Neural progenitor cell (in vitro differentiated cells): ENCODE data around the gene TXNDC17. TPM values are rescaled to one million over a fixed set of nuclear protein-coding genes. Genes with fewer than 3 reads are reported as not detected.
"Not testable (repeated sequence)": the region's sequence is repeated elsewhere in the genome, so short reads cannot be mapped to it uniquely, and the experiment has no call there.

Source experiments
- DNase-seq: peaks from one replicate; pipeline ENCODE4 v3.0.0-alpha.2; 2016; ENCODE audit warnings: low spot score
- H2AFZ ChIP-seq: fragments of 200-600 bp; sonication (generic); replicated peaks from 2 replicates; pipeline ENCODE4 v1.6.1; 2016; ENCODE audit warnings: antibody characterized with exemption
- H3F3A ChIP-seq: fragments of 200-600 bp; sonication (generic); 2 replicates; pipeline ENCODE4 v1.6.1; 2016; ENCODE audit warnings: antibody characterized with exemption, low read depth
- H3K27ac ChIP-seq: fragments of 200-600 bp; sonication (generic); 2 replicates; pipeline ENCODE4 v1.5.1; 2016; ENCODE audit warnings: mild to moderate bottlenecking
- H3K27me3 ChIP-seq: fragments of 200-600 bp; sonication (generic); 2 replicates; pipeline ENCODE4 v1.6.1; 2016; ENCODE audit warnings: mild to moderate bottlenecking, moderate library complexity
- H3K36me3 ChIP-seq: fragments of 200-600 bp; sonication (generic); 2 replicates; pipeline ENCODE4 v1.5.1; 2016
- H3K4me1 ChIP-seq: fragments of 200-600 bp; sonication (generic); 2 replicates; pipeline ENCODE4 v1.6.1; 2016; ENCODE audit warnings: mixed run types
- H3K4me2 ChIP-seq: fragments of 200-600 bp; sonication (generic); 2 replicates; pipeline ENCODE4 v1.6.1; 2016
- H3K4me3 ChIP-seq: fragments of 200-600 bp; sonication (generic); 2 replicates; pipeline ENCODE4 v1.5.1; 2016
- H3K79me2 ChIP-seq: fragments of 200-600 bp; sonication (generic); 2 replicates; pipeline ENCODE4 v1.6.1; 2016; ENCODE audit warnings: low read depth
- H3K9ac ChIP-seq: fragments of 200-600 bp; sonication (generic); 2 replicates; pipeline ENCODE4 v1.6.1; 2016
- H3K9me3 ChIP-seq: fragments of 200-600 bp; sonication (generic); 2 replicates; pipeline ENCODE4 v1.5.1; 2016; ENCODE audit warnings: low read depth
- H4K20me1 ChIP-seq: fragments of 200-600 bp; sonication (generic); 2 replicates; pipeline ENCODE4 v1.6.1; 2016; ENCODE audit warnings: low read depth
- H3K27ac Mint-ChIP-seq: 3 replicates; pipeline ENCODE4 v1.8.0; 2021; ENCODE audit warnings: mixed read lengths
- H3K27me3 Mint-ChIP-seq: 2 replicates; pipeline ENCODE4 v1.8.0; 2022; ENCODE audit warnings: low read depth, mild to moderate bottlenecking, inconsistent platforms, moderate library complexity, mixed read lengths; ENCODE audit not compliant: insufficient read depth
- H3K36me3 Mint-ChIP-seq: 3 replicates; pipeline ENCODE4 v1.8.0; 2021; ENCODE audit warnings: mixed read lengths
- H3K4me1 Mint-ChIP-seq: 3 replicates; pipeline ENCODE4 v1.8.0; 2021; ENCODE audit warnings: mixed read lengths
- H3K4me3 Mint-ChIP-seq: 3 replicates; pipeline ENCODE4 v1.8.0; 2021; ENCODE audit warnings: mild to moderate bottlenecking, moderate library complexity, mixed read lengths
- H3K9me3 Mint-ChIP-seq: 3 replicates; pipeline ENCODE4 v1.8.0; 2020; ENCODE audit warnings: mixed read lengths
- EZH2 ChIP-seq: fragments of 200-600 bp; sonication (generic); IDR thresholded peaks from 2 replicates; pipeline ENCODE4 v1.6.1; 2017; ENCODE audit warnings: antibody characterized with exemption, mild to moderate bottlenecking, moderate library complexity
- EZH2phosphoT487 ChIP-seq: fragments of 200-600 bp; sonication (generic); IDR thresholded peaks from 2 replicates; pipeline ENCODE4 v1.6.1; 2017; ENCODE audit warnings: antibody characterized with exemption
- total RNA-seq: library from RNA; depleted of rRNA; stranded (reverse); fragments of >200 nt; gene quantifications from 2 replicates; pipeline ENCODE4 v1.2.3, GENCODE V29; 2015; ENCODE audit warnings: low replicate concordance
- TF ChIP-seq, protein P1 (sequence below): fragments of 200-600 bp; sonication (generic); IDR thresholded peaks from 2 replicates; pipeline ENCODE4 v1.5.1; 2017; ENCODE audit warnings: antibody characterized with exemption, mild to moderate bottlenecking

Gene TXNDC17
- total RNA-seq, 1 donor from 2014 or later, result 175 TPM

DNA sequence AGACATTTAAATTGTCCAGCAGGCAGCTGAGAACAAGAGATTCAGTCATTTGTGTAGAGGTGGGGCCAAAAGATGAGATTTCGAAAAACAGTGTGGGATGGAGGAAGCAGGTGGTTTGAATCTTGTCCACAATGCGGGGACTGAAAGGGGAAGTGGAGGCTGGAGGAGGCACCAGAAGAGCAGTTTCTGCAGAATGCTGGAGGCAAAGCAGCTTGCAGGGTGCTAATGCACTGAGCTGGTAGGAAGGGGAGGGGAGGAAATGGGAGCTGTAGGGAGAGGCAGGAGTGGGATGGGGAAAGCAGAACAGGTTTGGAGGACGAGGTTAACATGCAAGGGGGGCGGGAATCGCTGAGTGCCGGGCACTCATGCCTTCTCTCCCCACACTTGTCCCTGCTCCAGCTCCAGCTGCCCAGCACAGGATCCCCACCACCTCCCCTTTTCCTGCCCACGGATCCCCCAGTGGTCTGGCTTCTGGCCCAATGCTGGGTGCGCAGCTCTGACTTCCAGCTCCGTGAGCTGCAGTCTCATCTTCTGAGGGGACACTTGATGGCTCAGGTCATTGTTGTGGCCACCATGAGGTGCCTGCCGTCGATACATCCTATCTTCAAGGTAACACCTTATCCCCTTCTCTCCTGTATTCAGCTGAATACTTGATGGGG, 20.1 kb downstream of the TXNDC17 start:
- Mint-ChIP-seq H3K27ac (no peak overlapping the region), H3K36me3 (peaks cover 1% of the 10 kb centered on the region), H3K27me3 (peaks cover 40% of the 10 kb centered on the region), H3K9me3 (peaks cover 2% of the 10 kb centered on the region), H3K4me1 (peaks cover 3% of the 10 kb centered on the region), H3K4me3 (no peak overlapping the region)
- H2AFZ ChIP-seq, result no peak overlapping the region
- H3K27me3 ChIP-seq, result peaks cover 56% of the 10 kb centered on the region
- H3K79me2 ChIP-seq, result no peaks in the 10 kb centered on the region
- no peak overlapping the region for H3K4me3 ChIP-seq
- no peaks in the 10 kb centered on the region for H3K9me3 ChIP-seq
- no peaks in the 10 kb centered on the region for H4K20me1 ChIP-seq
- H3K36me3 ChIP-seq, result no peaks in the 10 kb centered on the region
- peaks cover 2% of the 10 kb centered on the region for H3F3A ChIP-seq
- no peak overlapping the region for H3K4me2 ChIP-seq
- no peak for DNase-seq
- H3K4me1 ChIP-seq, result no peaks in the 10 kb centered on the region
- H3K27ac ChIP-seq, result no peak overlapping the region
- TF ChIP-seq EZH2phosphoT487, result no peak
- TF ChIP-seq EZH2, result no peak
- TF ChIP-seq, protein P1, sequence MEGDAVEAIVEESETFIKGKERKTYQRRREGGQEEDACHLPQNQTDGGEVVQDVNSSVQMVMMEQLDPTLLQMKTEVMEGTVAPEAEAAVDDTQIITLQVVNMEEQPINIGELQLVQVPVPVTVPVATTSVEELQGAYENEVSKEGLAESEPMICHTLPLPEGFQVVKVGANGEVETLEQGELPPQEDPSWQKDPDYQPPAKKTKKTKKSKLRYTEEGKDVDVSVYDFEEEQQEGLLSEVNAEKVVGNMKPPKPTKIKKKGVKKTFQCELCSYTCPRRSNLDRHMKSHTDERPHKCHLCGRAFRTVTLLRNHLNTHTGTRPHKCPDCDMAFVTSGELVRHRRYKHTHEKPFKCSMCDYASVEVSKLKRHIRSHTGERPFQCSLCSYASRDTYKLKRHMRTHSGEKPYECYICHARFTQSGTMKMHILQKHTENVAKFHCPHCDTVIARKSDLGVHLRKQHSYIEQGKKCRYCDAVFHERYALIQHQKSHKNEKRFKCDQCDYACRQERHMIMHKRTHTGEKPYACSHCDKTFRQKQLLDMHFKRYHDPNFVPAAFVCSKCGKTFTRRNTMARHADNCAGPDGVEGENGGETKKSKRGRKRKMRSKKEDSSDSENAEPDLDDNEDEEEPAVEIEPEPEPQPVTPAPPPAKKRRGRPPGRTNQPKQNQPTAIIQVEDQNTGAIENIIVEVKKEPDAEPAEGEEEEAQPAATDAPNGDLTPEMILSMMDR, result no peak
- H3K9ac ChIP-seq, result no peak overlapping the region

DNA sequence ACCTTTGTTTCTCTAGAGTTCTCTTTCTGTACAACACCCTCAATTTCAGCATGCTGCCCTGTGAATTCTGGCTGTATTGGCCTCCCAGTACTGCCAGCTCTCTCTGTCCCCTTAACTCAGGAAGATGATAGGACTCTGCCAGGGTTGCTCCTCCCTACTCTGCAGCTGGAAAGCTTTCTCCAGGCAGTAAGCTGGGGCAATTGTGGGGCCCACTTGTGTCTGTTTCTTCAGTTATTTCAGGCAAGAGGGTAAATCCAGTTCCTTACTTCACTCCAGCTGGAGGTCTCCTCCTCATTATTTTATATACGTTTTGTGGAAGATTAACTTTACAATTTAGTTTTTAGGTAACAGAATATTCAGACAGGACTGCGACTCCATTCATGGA, 20.6 kb downstream of the TXNDC17 start:
- H3K79me2 ChIP-seq, result no peaks in the 10 kb centered on the region
- no peak overlapping the region for H2AFZ ChIP-seq
- peaks cover 51% of the 10 kb centered on the region for H3K27me3 ChIP-seq
- peaks cover 39% of the 10 kb centered on the region for H3K27me3 Mint-ChIP-seq
- H3K27ac Mint-ChIP-seq, result no peak overlapping the region
- no peak overlapping the region for H3K4me3 Mint-ChIP-seq
- H3K4me2 ChIP-seq, result no peak overlapping the region
- peaks cover 2% of the 10 kb centered on the region for H3K9me3 Mint-ChIP-seq
- H3K9me3 ChIP-seq, result no peaks in the 10 kb centered on the region
- H4K20me1 ChIP-seq, result no peaks in the 10 kb centered on the region
- H3K36me3 ChIP-seq, result no peaks in the 10 kb centered on the region
- TF ChIP-seq, protein P1, result no peak
- TF ChIP-seq EZH2 (no peak), EZH2phosphoT487 (no peak)
- no peak overlapping the region for H3K9ac ChIP-seq
- DNase-seq, result no peak
- H3K4me3 ChIP-seq, result no peak overlapping the region
- no peak overlapping the region for H3K27ac ChIP-seq
- H3F3A ChIP-seq, result no peaks in the 10 kb centered on the region
- peaks cover 1% of the 10 kb centered on the region for H3K36me3 Mint-ChIP-seq
- peaks cover 4% of the 10 kb centered on the region for H3K4me1 Mint-ChIP-seq
- no peaks in the 10 kb centered on the region for H3K4me1 ChIP-seq

DNA sequence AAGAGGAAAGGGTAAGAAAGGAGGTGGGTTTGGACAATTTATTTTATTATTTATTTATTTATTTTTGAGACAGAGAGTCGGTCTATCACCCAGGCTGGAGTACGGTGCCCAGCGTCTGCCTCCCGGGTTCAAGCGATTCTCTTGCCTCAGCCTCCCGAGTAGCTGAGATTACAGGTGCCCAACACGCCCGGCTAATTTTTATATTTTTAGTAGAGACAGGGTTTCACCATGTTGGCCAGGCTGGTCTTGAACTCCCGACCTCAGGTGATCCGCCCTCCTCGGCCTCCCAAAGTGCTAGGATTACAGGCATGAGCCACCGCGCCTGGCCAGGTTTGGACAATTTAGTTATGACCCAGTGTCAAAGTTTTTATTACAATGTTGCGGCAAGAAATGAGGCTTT, 22.3 kb downstream of the TXNDC17 start:
- H3K4me1 Mint-ChIP-seq, H3K79me2 ChIP-seq, H4K20me1 ChIP-seq, H3K4me3 Mint-ChIP-seq, H3K4me3 ChIP-seq, H3K9ac ChIP-seq, H3K36me3 Mint-ChIP-seq, H3F3A ChIP-seq, H3K4me2 ChIP-seq, H3K4me1 ChIP-seq, H3K27ac ChIP-seq, H3K27ac Mint-ChIP-seq, H3K36me3 ChIP-seq, H3K9me3 Mint-ChIP-seq, H3K9me3 ChIP-seq, DNase-seq, H2AFZ ChIP-seq: not testable (repeated sequence)
- H3K27me3 ChIP-seq, result peaks cover 34% of the 10 kb centered on the region
- peaks cover 27% of the 10 kb centered on the region for H3K27me3 Mint-ChIP-seq

DNA sequence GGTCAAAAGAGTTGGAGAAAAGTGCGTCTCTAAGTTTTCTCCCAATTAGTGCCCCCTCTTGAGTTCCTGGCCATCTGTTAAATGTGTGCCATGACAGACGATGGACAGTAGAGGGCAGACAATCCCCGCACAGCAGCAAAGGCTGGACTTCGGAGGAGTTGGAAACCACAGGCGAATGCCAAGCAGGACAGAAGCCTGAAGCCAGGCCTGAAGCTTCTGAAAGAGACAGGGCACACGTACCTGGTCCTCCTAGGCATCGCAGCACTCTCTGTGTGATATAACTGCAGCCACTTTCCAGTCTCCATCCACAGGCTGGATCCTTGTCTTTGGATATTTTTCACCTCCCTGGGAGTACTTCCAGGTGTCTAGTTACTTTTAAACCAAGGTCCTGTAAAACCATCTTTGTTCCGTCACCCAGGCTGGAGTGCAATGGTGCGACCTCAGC, 25.2 kb downstream of the TXNDC17 start:
- Mint-ChIP-seq H3K27ac (no peak overlapping the region), H3K36me3 (no peaks in the 10 kb centered on the region), H3K4me1 (peaks cover 4% of the 10 kb centered on the region), H3K4me3 (no peak overlapping the region), H3K9me3 (no peaks in the 10 kb centered on the region), H3K27me3 (peaks cover 14% of the 10 kb centered on the region)
- H3K4me2 ChIP-seq, result no peak overlapping the region
- H4K20me1 ChIP-seq, result no peaks in the 10 kb centered on the region
- DNase-seq, result peak; percentile 86
- no peaks in the 10 kb centered on the region for H3F3A ChIP-seq
- H3K9ac ChIP-seq, result no peak overlapping the region
- no peaks in the 10 kb centered on the region for H3K9me3 ChIP-seq
- no peaks in the 10 kb centered on the region for H3K36me3 ChIP-seq
- no peak for TF ChIP-seq EZH2phosphoT487
- TF ChIP-seq EZH2, result no peak
- TF ChIP-seq, protein P1, result peak; percentile 95
- no peaks in the 10 kb centered on the region for H3K79me2 ChIP-seq
- no peaks in the 10 kb centered on the region for H3K4me1 ChIP-seq
- no peak overlapping the region for H2AFZ ChIP-seq
- no peak overlapping the region for H3K4me3 ChIP-seq
- H3K27me3 ChIP-seq, result peaks cover 12% of the 10 kb centered on the region
- no peak overlapping the region for H3K27ac ChIP-seq
